Measurements from ENCODE around the gene SLC2A1. TPM values are rescaled to one million over a fixed set of nuclear protein-coding genes. Genes with fewer than 3 reads are reported as not detected.

The SLC2A1 gene
- total and polyA plus RNA-seq, 4 donors: 9.5 to 143 (median 28.6) TPM

- Histone ChIP-seq H3K27ac (ENCODE audit: low read depth in 1 of 2, low read length in 1 of 2) (no peak overlapping the region), H3K4me3 (no peak overlapping the region), H3K9ac (ENCODE audit: insufficient read depth in 1 of 2, low read length in 2 of 2) (no peak overlapping the region), H3K4me1 (ENCODE audit: control insufficient read depth in 5 of 5, insufficient read depth in 5 of 5, low read length in 5 of 5) (peaks cover 0 to 7% (median 0%) of the 10 kb centered on the region in 5 donors), H3K36me3 (ENCODE audit: control insufficient read depth in 4 of 4, insufficient read depth in 4 of 4, low read length in 4 of 4) (no peaks in the 10 kb centered on the region), H3K9me3 (ENCODE audit: control insufficient read depth in 4 of 4, insufficient read depth in 3 of 4, low read length in 3 of 4) (no peaks in the 10 kb centered on the region), H3K27me3 (ENCODE audit: control insufficient read depth in 3 of 3, insufficient read depth in 3 of 3, low read length in 2 of 3) (no peaks in the 10 kb centered on the region)
- no peak for DNase-seq
- ATAC-seq (ENCODE audit: insufficient read depth, low FRiP score): no peak
- TF ChIP-seq CTCF (IDR thresholded peaks at IDR 0.05; ENCODE audit: control extremely low read depth, extremely low read depth): no peak
- WGBS, 2 donors: 85 to 87% methylated on average over 3 of the region's 3 CpGs
Observed at GRCh38 chr1:42968654-42969053, 10.0 kb upstream of the SLC2A1 start.

GRCh38 chr1:42966688-42967612 is 8.3 kb upstream of the SLC2A1 start:
- no peak overlapping the region for H3K4me3 ChIP-seq
- WGBS, 2 donors: 74 to 75% methylated on average over 10 of the region's 10 CpGs
- no peaks in the 10 kb centered on the region for H3K27me3 ChIP-seq (ENCODE audit: control insufficient read depth in 3 of 3, insufficient read depth in 3 of 3, low read length in 2 of 3)
- H3K9ac ChIP-seq (ENCODE audit: insufficient read depth in 1 of 2, low read length in 2 of 2): no peak overlapping the region
- no peaks in the 10 kb centered on the region for H3K9me3 ChIP-seq (ENCODE audit: control insufficient read depth in 4 of 4, insufficient read depth in 3 of 4, low read length in 3 of 4)
- H3K36me3 ChIP-seq (ENCODE audit: control insufficient read depth in 4 of 4, insufficient read depth in 4 of 4, low read length in 4 of 4): no peaks in the 10 kb centered on the region
- peak; percentile 55 for ATAC-seq (ENCODE audit: insufficient read depth, low FRiP score)
- no peak for DNase-seq
- no peak for TF ChIP-seq CTCF (IDR thresholded peaks at IDR 0.05; ENCODE audit: control extremely low read depth, extremely low read depth)
- H3K4me1 ChIP-seq (ENCODE audit: control insufficient read depth in 5 of 5, insufficient read depth in 5 of 5, low read length in 5 of 5): peaks cover 0 to 20% (median 0%) of the 10 kb centered on the region in 5 donors
- no peak overlapping the region for H3K27ac ChIP-seq (ENCODE audit: low read depth in 1 of 2, low read length in 1 of 2)

- no peaks in the 10 kb centered on the region for H3K27me3 ChIP-seq (ENCODE audit: control insufficient read depth in 3 of 3, insufficient read depth in 3 of 3, low read length in 2 of 3)
- H3K27ac ChIP-seq (ENCODE audit: low read depth in 1 of 2, low read length in 1 of 2): no peak overlapping the region
- ATAC-seq (ENCODE audit: insufficient read depth, low FRiP score) (no peak), DNase-seq (no peak)
- no peaks in the 10 kb centered on the region for H3K36me3 ChIP-seq (ENCODE audit: control insufficient read depth in 4 of 4, insufficient read depth in 4 of 4, low read length in 4 of 4)
- H3K9me3 ChIP-seq (ENCODE audit: control insufficient read depth in 4 of 4, insufficient read depth in 3 of 4, low read length in 3 of 4): no peaks in the 10 kb centered on the region
- H3K4me3 ChIP-seq: no peak overlapping the region
- WGBS, 2 donors: 85 to 98% methylated on average over 1 of the region's 1 CpG
- peaks cover 0 to 17% (median 0%) of the 10 kb centered on the region in 5 donors for H3K4me1 ChIP-seq (ENCODE audit: control insufficient read depth in 5 of 5, insufficient read depth in 5 of 5, low read length in 5 of 5)
- no peak for TF ChIP-seq CTCF (IDR thresholded peaks at IDR 0.05; ENCODE audit: control extremely low read depth, extremely low read depth)
- no peak overlapping the region for H3K9ac ChIP-seq (ENCODE audit: insufficient read depth in 1 of 2, low read length in 2 of 2)
Observed at GRCh38 chr1:42965378-42965777, 6.7 kb upstream of the SLC2A1 start.
